NB4 (cell line): ENCODE results near the gene ZNF18.

Experiments used
- DNase-seq: peaks from one replicate; pipeline ENCODE4 v3.0.0; 2010; ENCODE audit warnings: low read depth
- H3K4me3 ChIP-seq: one replicate; pipeline ENCODE4 v1.5.1; 2011; ENCODE audit warnings: mild to moderate bottlenecking, low read depth, low read length, moderate library complexity
- CTCF ChIP-seq: IDR thresholded peaks from one replicate; pipeline ENCODE4 v1.5.1; 2012; ENCODE audit warnings: low read depth, low read length
- MAX ChIP-seq: IDR thresholded peaks from 2 replicates; pipeline ENCODE4 v1.6.1; 2011; ENCODE audit warnings: low read depth, low read length
- MYC ChIP-seq: IDR thresholded peaks from 2 replicates; pipeline ENCODE4 v1.6.1; 2011; ENCODE audit warnings: low read depth, low read length
- POLR2A ChIP-seq: IDR thresholded peaks from 2 replicates; pipeline ENCODE4 v1.6.1; 2011; ENCODE audit warnings: mild to moderate bottlenecking; ENCODE audit not compliant: insufficient read length; ENCODE audit errors: extremely low read depth

The ZNF18 gene

GRCh38 chr17:11991461-11991860, 5.8 kb downstream of the ZNF18 start:
- no peak overlapping the region for H3K4me3 ChIP-seq
- no peak for DNase-seq
- TF ChIP-seq MAX (no peak), MYC (no peak), CTCF (no peak), POLR2A (no peak)

GRCh38 chr17:11990363-11990983, 6.8 kb downstream of the ZNF18 start:
- TF ChIP-seq MYC (no peak), MAX (no peak), CTCF (no peak), POLR2A (no peak)
- no peak for DNase-seq
- no peak overlapping the region for H3K4me3 ChIP-seq

GRCh38 chr17:11986942-11987329, 10.3 kb downstream of the ZNF18 start:
- H3K4me3 ChIP-seq, result no peak overlapping the region
- DNase-seq, result peak; percentile 42
- TF ChIP-seq CTCF (peak; percentile 17), MAX (no peak), POLR2A (no peak)

- H3K4me3 ChIP-seq, result no peak overlapping the region
- no peak for DNase-seq
- no peak for TF ChIP-seq MAX
- TF ChIP-seq CTCF, result no peak
- TF ChIP-seq POLR2A, result no peak
- no peak for TF ChIP-seq MYC
Observed at GRCh38 chr17:11986179-11986941, 10.9 kb downstream of the ZNF18 start.

- no peak for DNase-seq
- no peak for TF ChIP-seq MAX
- TF ChIP-seq CTCF, result no peak
- no peak for TF ChIP-seq MYC
- no peak for TF ChIP-seq POLR2A
- no peak overlapping the region for H3K4me3 ChIP-seq
Observed at GRCh38 chr17:11981862-11982261, 15.4 kb downstream of the ZNF18 start.

- DNase-seq, result peak; percentile 22
- TF ChIP-seq MAX (no peak), CTCF (peak; percentile 49)
- no peak overlapping the region for H3K4me3 ChIP-seq
Observed at GRCh38 chr17:11980813-11981212, 16.5 kb downstream of the ZNF18 start.
